ENCODE data around the gene ADGRE3.
"Not testable (repeated sequence)": the region's sequence is repeated elsewhere in the genome, so short reads cannot be mapped to it uniquely, and the experiment has no call there.

The ADGRE3 gene

GRCh38 chr19:14669940-14670339 is 4.7 kb downstream of the ADGRE3 start:
- DNase-seq: no peak

GRCh38 chr19:14661372-14661924 is 13.2 kb downstream of the ADGRE3 start:
- peak; percentile 84 to 92 (median 89) for DNase-seq

GRCh38 chr19:14659874-14660489 is 14.7 kb downstream of the ADGRE3 start:
- no peak for DNase-seq

GRCh38 chr19:14655726-14656125 is 18.9 kb downstream of the ADGRE3 start:
- DNase-seq: no peak

- DNase-seq: peak in 2 of 3 donors; percentile 32 to 65
Measured at GRCh38 chr19:14654786-14655560, 19.7 kb downstream of the ADGRE3 start.

GRCh38 chr19:14650161-14650560 is 24.5 kb downstream of the ADGRE3 start:
- DNase-seq: no peak

- DNase-seq: no peak
Measured at GRCh38 chr19:14649020-14649419, 25.6 kb downstream of the ADGRE3 start.

- DNase-seq: no peak
Measured at GRCh38 chr19:14648506-14648905, 26.1 kb downstream of the ADGRE3 start.

GRCh38 chr19:14639536-14640277 is 34.9 kb downstream of the ADGRE3 start:
- DNase-seq: no peak

- DNase-seq: peak; percentile 53 to 58 (median 58)
Measured at GRCh38 chr19:14632286-14632685, 42.4 kb downstream of the ADGRE3 start.

GRCh38 chr19:14629557-14629956 is 45.1 kb downstream of the ADGRE3 start:
- no peak for DNase-seq

- not testable (repeated sequence) for DNase-seq
Measured at GRCh38 chr19:14624491-14624890, 50.2 kb downstream of the ADGRE3 start.

- no peak for DNase-seq
Measured at GRCh38 chr19:14619404-14619803, 55.2 kb downstream of the ADGRE3 start.

GRCh38 chr19:14616407-14616806 is 58.2 kb downstream of the ADGRE3 start:
- DNase-seq: peak; percentile 81 to 89 (median 83)

GRCh38 chr19:14615623-14616022 is 59.0 kb downstream of the ADGRE3 start:
- no peak for DNase-seq

GRCh38 chr19:14614099-14614412 is 60.6 kb downstream of the ADGRE3 start:
- peak; percentile 90 to 93 (median 90) for DNase-seq

GRCh38 chr19:14613399-14614098 is 61.1 kb downstream of the ADGRE3 start:
- DNase-seq: not testable (repeated sequence)

- DNase-seq: no peak
Measured at GRCh38 chr19:14612657-14613056, 62.0 kb downstream of the ADGRE3 start.

- DNase-seq: not testable (repeated sequence)
Measured at GRCh38 chr19:14612242-14612641, 62.4 kb downstream of the ADGRE3 start.

- DNase-seq: no peak
Measured at GRCh38 chr19:14611051-14611450, 63.6 kb downstream of the ADGRE3 start.

GRCh38 chr19:14606627-14607026 is 68.0 kb downstream of the ADGRE3 start:
- DNase-seq: no peak

GRCh38 chr19:14603990-14604387 is 70.7 kb downstream of the ADGRE3 start:
- DNase-seq: no peak
